Loucy (cell line): Measurements from ENCODE around the gene MOSPD2.

Experiments
- H2AFZ ChIP-seq: fragments of 200-600 bp; sonication (generic); 2 replicates; pipeline ENCODE4 v1.6.0; 2016; ENCODE audit warnings: antibody characterized with exemption, mild to moderate bottlenecking, low read length, moderate library complexity
- H3F3A ChIP-seq: fragments of 200-600 bp; 2 replicates; pipeline ENCODE4 v1.6.0; 2016; ENCODE audit warnings: antibody characterized with exemption, low read depth, mild to moderate bottlenecking
- H3K27me3 ChIP-seq: fragments of 200-600 bp; sonication (generic); 2 replicates; pipeline ENCODE4 v1.6.1; 2014; ENCODE audit warnings: low read length, mild to moderate bottlenecking; ENCODE audit not compliant: insufficient read depth, poor library complexity, severe bottlenecking
- H3K36me3 ChIP-seq: fragments of 200-600 bp; sonication (generic); 2 replicates; pipeline ENCODE4 v1.6.1; 2016; ENCODE audit warnings: low read length; ENCODE audit not compliant: insufficient read depth
- H3K4me1 ChIP-seq: fragments of 200-600 bp; sonication (generic); 2 replicates; pipeline ENCODE4 v1.5.1; 2014; ENCODE audit warnings: low read length, mild to moderate bottlenecking; ENCODE audit not compliant: insufficient read depth, poor library complexity, severe bottlenecking
- H3K4me2 ChIP-seq: fragments of 200-600 bp; sonication (generic); 2 replicates; pipeline ENCODE4 v1.6.0; 2014; ENCODE audit warnings: antibody characterized with exemption, low read length, low read depth, mild to moderate bottlenecking; ENCODE audit not compliant: poor library complexity, severe bottlenecking
- H3K4me3 ChIP-seq: fragments of 200-600 bp; sonication (generic); 2 replicates; pipeline ENCODE4 v1.5.1; 2014; ENCODE audit warnings: low read length, mild to moderate bottlenecking, mixed read lengths; ENCODE audit not compliant: poor library complexity, severe bottlenecking
- H3K79me2 ChIP-seq: fragments of 200-600 bp; sonication (generic); 2 replicates; pipeline ENCODE4 v1.6.1; 2014; ENCODE audit warnings: low read length; ENCODE audit not compliant: insufficient read depth
- H3K9ac ChIP-seq: fragments of 200-600 bp; sonication (generic); 2 replicates; pipeline ENCODE4 v1.6.0; 2014; ENCODE audit warnings: mild to moderate bottlenecking, low read depth, low read length, moderate library complexity; ENCODE audit not compliant: poor library complexity, severe bottlenecking
- H3K9me2 ChIP-seq: fragments of 200-600 bp; sonication (generic); replicated peaks from 2 replicates; pipeline ENCODE4 v1.6.1; 2016; ENCODE audit warnings: low read depth, low read length, mixed read lengths
- H3K9me3 ChIP-seq: fragments of 200-600 bp; sonication (generic); 2 replicates; pipeline ENCODE4 v1.6.1; 2014; ENCODE audit warnings: mild to moderate bottlenecking, antibody characterized with exemption, low read length, low read depth; ENCODE audit not compliant: insufficient read depth
- H4K20me1 ChIP-seq: fragments of 200-600 bp; sonication (generic); 2 replicates; pipeline ENCODE4 v1.6.0; 2014; ENCODE audit warnings: antibody characterized with exemption, low read length, mild to moderate bottlenecking; ENCODE audit not compliant: insufficient read depth, poor library complexity, severe bottlenecking
- CTCF ChIP-seq: fragments of 200-600 bp; sonication (generic); conservative IDR thresholded peaks from 2 replicates; pipeline ENCODE4 v1.5.1; 2014; ENCODE audit warnings: mild to moderate bottlenecking, antibody characterized with exemption, low read length
- EZH2phosphoT487 ChIP-seq: fragments of 200-600 bp; IDR thresholded peaks from 2 replicates; pipeline ENCODE4 v1.6.1; 2018; ENCODE audit warnings: antibody characterized with exemption, mild to moderate bottlenecking, moderate library complexity, borderline replicate concordance

Gene MOSPD2

GRCh38 chrX:14872355-14872754 is 866 bp upstream of the MOSPD2 start:
- peaks cover 26% of the 10 kb centered on the region for H3K4me1 ChIP-seq
- no peaks in the 10 kb centered on the region for H3F3A ChIP-seq
- peak overlapping the region; percentile 71 for H3K9ac ChIP-seq
- no peak overlapping the region for H2AFZ ChIP-seq
- peaks cover 2% of the 10 kb centered on the region; the same call in 1 of the 2 replicates for H3K9me3 ChIP-seq
- peaks cover 12% of the 10 kb centered on the region; the same call in 1 of the 2 replicates for H3K36me3 ChIP-seq
- peaks cover 58% of the 10 kb centered on the region for H3K79me2 ChIP-seq
- H3K27me3 ChIP-seq: no peaks in the 10 kb centered on the region
- no peaks in the 10 kb centered on the region for H3K9me2 ChIP-seq
- H4K20me1 ChIP-seq: peaks cover 8% of the 10 kb centered on the region
- peak overlapping the region; percentile 89 for H3K4me2 ChIP-seq
- TF ChIP-seq EZH2phosphoT487: no peak
- TF ChIP-seq CTCF: no peak
- H3K4me3 ChIP-seq: peak overlapping the region; percentile 86

GRCh38 chrX:14873676-14874049 is 442 bp downstream of the MOSPD2 start:
- peak overlapping the region; percentile 92 for H3K4me2 ChIP-seq
- no peaks in the 10 kb centered on the region for H3K9me2 ChIP-seq
- peak overlapping the region; percentile 84 for H2AFZ ChIP-seq
- H3K36me3 ChIP-seq: no peaks in the 10 kb centered on the region
- H3K79me2 ChIP-seq: peaks cover 45% of the 10 kb centered on the region
- no peaks in the 10 kb centered on the region for H3F3A ChIP-seq
- peak overlapping the region; percentile 89 for H3K9ac ChIP-seq
- H3K4me3 ChIP-seq: peak overlapping the region; percentile 96
- peaks cover 26% of the 10 kb centered on the region for H3K4me1 ChIP-seq
- H3K9me3 ChIP-seq: no peaks in the 10 kb centered on the region
- no peak for TF ChIP-seq CTCF
- no peak for TF ChIP-seq EZH2phosphoT487
- H4K20me1 ChIP-seq: peaks cover 8% of the 10 kb centered on the region
- no peaks in the 10 kb centered on the region for H3K27me3 ChIP-seq

DNA sequence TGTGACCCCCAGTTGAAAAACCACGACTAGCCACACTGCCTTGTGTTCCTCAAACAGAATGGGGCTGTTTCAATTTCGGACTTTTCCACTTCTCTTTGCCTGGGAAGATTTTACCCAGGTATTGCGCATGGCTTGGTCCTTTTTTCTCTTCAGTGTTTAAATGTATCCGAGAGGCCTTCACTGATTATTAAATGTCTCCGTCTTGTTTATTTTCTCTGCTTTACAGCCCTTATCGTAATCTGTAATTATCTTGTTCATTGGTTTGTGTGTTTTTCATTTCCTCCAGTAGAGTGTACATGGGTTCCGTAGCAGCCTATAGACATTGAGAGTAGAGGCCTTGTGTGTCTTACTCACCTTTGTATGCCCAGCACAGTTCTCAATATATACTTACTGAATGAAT is 2.4 kb downstream of the MOSPD2 start:
- Histone ChIP-seq H4K20me1 (peaks cover 8% of the 10 kb centered on the region), H3K4me3 (no peak overlapping the region), H3K4me1 (peaks cover 28% of the 10 kb centered on the region), H3K9me3 (no peaks in the 10 kb centered on the region), H3K4me2 (peak overlapping the region; percentile 92), H3K27me3 (no peaks in the 10 kb centered on the region), H3K36me3 (no peaks in the 10 kb centered on the region), H3F3A (no peaks in the 10 kb centered on the region), H3K79me2 (peaks cover 36% of the 10 kb centered on the region), H3K9ac (no peak overlapping the region), H3K9me2 (no peaks in the 10 kb centered on the region), H2AFZ (no peak overlapping the region)
- TF ChIP-seq CTCF: no peak
- no peak for TF ChIP-seq EZH2phosphoT487
